Loucy (cell line): Measurements from ENCODE around the gene MST1R.

Experiments
- H2AFZ ChIP-seq: fragments of 200-600 bp; sonication (generic); 2 replicates; pipeline ENCODE4 v1.6.0; 2016; ENCODE audit warnings: antibody characterized with exemption, mild to moderate bottlenecking, low read length, moderate library complexity
- H3F3A ChIP-seq: fragments of 200-600 bp; 2 replicates; pipeline ENCODE4 v1.6.0; 2016; ENCODE audit warnings: antibody characterized with exemption, low read depth, mild to moderate bottlenecking
- H3K27me3 ChIP-seq: fragments of 200-600 bp; sonication (generic); 2 replicates; pipeline ENCODE4 v1.6.1; 2014; ENCODE audit warnings: low read length, mild to moderate bottlenecking; ENCODE audit not compliant: insufficient read depth, poor library complexity, severe bottlenecking
- H3K36me3 ChIP-seq: fragments of 200-600 bp; sonication (generic); 2 replicates; pipeline ENCODE4 v1.6.1; 2016; ENCODE audit warnings: low read length; ENCODE audit not compliant: insufficient read depth
- H3K4me1 ChIP-seq: fragments of 200-600 bp; sonication (generic); 2 replicates; pipeline ENCODE4 v1.5.1; 2014; ENCODE audit warnings: low read length, mild to moderate bottlenecking; ENCODE audit not compliant: insufficient read depth, poor library complexity, severe bottlenecking
- H3K4me2 ChIP-seq: fragments of 200-600 bp; sonication (generic); 2 replicates; pipeline ENCODE4 v1.6.0; 2014; ENCODE audit warnings: antibody characterized with exemption, low read length, low read depth, mild to moderate bottlenecking; ENCODE audit not compliant: poor library complexity, severe bottlenecking
- H3K4me3 ChIP-seq: fragments of 200-600 bp; sonication (generic); 2 replicates; pipeline ENCODE4 v1.5.1; 2014; ENCODE audit warnings: low read length, mild to moderate bottlenecking, mixed read lengths; ENCODE audit not compliant: poor library complexity, severe bottlenecking
- H3K79me2 ChIP-seq: fragments of 200-600 bp; sonication (generic); 2 replicates; pipeline ENCODE4 v1.6.1; 2014; ENCODE audit warnings: low read length; ENCODE audit not compliant: insufficient read depth
- H3K9ac ChIP-seq: fragments of 200-600 bp; sonication (generic); 2 replicates; pipeline ENCODE4 v1.6.0; 2014; ENCODE audit warnings: mild to moderate bottlenecking, low read depth, low read length, moderate library complexity; ENCODE audit not compliant: poor library complexity, severe bottlenecking
- H3K9me2 ChIP-seq: fragments of 200-600 bp; sonication (generic); replicated peaks from 2 replicates; pipeline ENCODE4 v1.6.1; 2016; ENCODE audit warnings: low read depth, low read length, mixed read lengths
- H3K9me3 ChIP-seq: fragments of 200-600 bp; sonication (generic); 2 replicates; pipeline ENCODE4 v1.6.1; 2014; ENCODE audit warnings: mild to moderate bottlenecking, antibody characterized with exemption, low read length, low read depth; ENCODE audit not compliant: insufficient read depth
- H4K20me1 ChIP-seq: fragments of 200-600 bp; sonication (generic); 2 replicates; pipeline ENCODE4 v1.6.0; 2014; ENCODE audit warnings: antibody characterized with exemption, low read length, mild to moderate bottlenecking; ENCODE audit not compliant: insufficient read depth, poor library complexity, severe bottlenecking
- CTCF ChIP-seq: fragments of 200-600 bp; sonication (generic); conservative IDR thresholded peaks from 2 replicates; pipeline ENCODE4 v1.5.1; 2014; ENCODE audit warnings: mild to moderate bottlenecking, antibody characterized with exemption, low read length
- EZH2phosphoT487 ChIP-seq: fragments of 200-600 bp; IDR thresholded peaks from 2 replicates; pipeline ENCODE4 v1.6.1; 2018; ENCODE audit warnings: antibody characterized with exemption, mild to moderate bottlenecking, moderate library complexity, borderline replicate concordance

Gene MST1R

GRCh38 chr3:49914906-49915305 is 11.2 kb upstream of the MST1R start:
- H3K9me2 ChIP-seq: no peaks in the 10 kb centered on the region
- no peaks in the 10 kb centered on the region for H3K9me3 ChIP-seq
- peaks cover 2% of the 10 kb centered on the region; the same call in 1 of the 2 replicates for H3K36me3 ChIP-seq
- H2AFZ ChIP-seq: no peak overlapping the region
- H3F3A ChIP-seq: no peaks in the 10 kb centered on the region
- no peak overlapping the region for H3K9ac ChIP-seq
- H3K4me2 ChIP-seq: no peak overlapping the region
- TF ChIP-seq CTCF (no peak), EZH2phosphoT487 (no peak)
- H3K27me3 ChIP-seq: no peaks in the 10 kb centered on the region
- H3K4me3 ChIP-seq: no peak overlapping the region
- no peaks in the 10 kb centered on the region for H4K20me1 ChIP-seq
- no peaks in the 10 kb centered on the region for H3K4me1 ChIP-seq
- no peaks in the 10 kb centered on the region for H3K79me2 ChIP-seq

GRCh38 chr3:49912881-49913281 is 9.2 kb upstream of the MST1R start:
- no peaks in the 10 kb centered on the region for H3K9me3 ChIP-seq
- H3K9me2 ChIP-seq: no peaks in the 10 kb centered on the region
- H3K4me1 ChIP-seq: no peaks in the 10 kb centered on the region
- H3K27me3 ChIP-seq: no peaks in the 10 kb centered on the region
- no peak overlapping the region for H3K4me2 ChIP-seq
- no peak overlapping the region for H3K9ac ChIP-seq
- no peaks in the 10 kb centered on the region for H3K79me2 ChIP-seq
- no peak overlapping the region for H2AFZ ChIP-seq
- H3F3A ChIP-seq: no peaks in the 10 kb centered on the region
- H4K20me1 ChIP-seq: no peaks in the 10 kb centered on the region
- H3K36me3 ChIP-seq: peaks cover 4% of the 10 kb centered on the region; the same call in 1 of the 2 replicates
- TF ChIP-seq EZH2phosphoT487: no peak
- no peak for TF ChIP-seq CTCF
- no peak overlapping the region for H3K4me3 ChIP-seq

- Histone ChIP-seq H3F3A (no peaks in the 10 kb centered on the region), H2AFZ (no peak overlapping the region), H3K4me1 (no peaks in the 10 kb centered on the region), H3K36me3 (peaks cover 4% of the 10 kb centered on the region; the same call in 1 of the 2 replicates), H3K9me2 (no peaks in the 10 kb centered on the region), H3K4me3 (no peak overlapping the region), H3K4me2 (no peak overlapping the region), H3K27me3 (no peaks in the 10 kb centered on the region), H3K9ac (no peak overlapping the region), H4K20me1 (no peaks in the 10 kb centered on the region), H3K9me3 (no peaks in the 10 kb centered on the region), H3K79me2 (no peaks in the 10 kb centered on the region)
- TF ChIP-seq EZH2phosphoT487 (no peak), CTCF (no peak)
Measured at GRCh38 chr3:49911611-49912010, 7.9 kb upstream of the MST1R start.
